Vagina (tissue), 2 donors: Measurements from ENCODE around the gene DLX2. TPM values are rescaled to one million over a fixed set of nuclear protein-coding genes. Genes with fewer than 3 reads are reported as not detected.

Experiments
- DNase-seq, 2 donors: peaks; one replicate each; pipeline ENCODE4 v3.0.0-alpha.2; 2017; ENCODE audit errors: extremely low spot score in 2 of 2
- H3K27ac ChIP-seq: fragments of 200-600 bp; sonication (generic); one replicate; pipeline ENCODE4 v1.5.1; 2019
- H3K27me3 ChIP-seq: fragments of 200-600 bp; sonication (generic); one replicate; pipeline ENCODE4 v1.5.1; 2019
- H3K36me3 ChIP-seq, 2 donors: fragments of 200-600 bp; sonication (generic); one replicate each; pipeline ENCODE4 v1.5.1; 2017 to 2019
- H3K4me1 ChIP-seq: fragments of 200-600 bp; sonication (generic); one replicate; pipeline ENCODE4 v1.5.1; 2019
- H3K4me3 ChIP-seq, 2 donors: fragments of 200-600 bp; sonication (generic); 1 replicate in 1 of 2; 2 replicates in 1 of 2; pipeline ENCODE4 v1.5.1; 2016 to 2019
- H3K9me3 ChIP-seq: fragments of 200-600 bp; sonication (generic); one replicate; pipeline ENCODE4 v1.5.1; 2019
- CTCF ChIP-seq, 3 experiments: fragments of 450-650 bp in 2 of 3; fragments of 200-600 bp in 1 of 3; sonication (generic) in 1 of 3; IDR thresholded peaks; one replicate each; pipeline ENCODE4 v1.5.1; 2017 to 2019; ENCODE audit warnings: antibody characterized with exemption in 3 of 3, mild to moderate bottlenecking in 2 of 3, moderate library complexity in 2 of 3
- POLR2A ChIP-seq, 2 donors: fragments of 450-650 bp; IDR thresholded peaks; one replicate each; pipeline ENCODE4 v1.6.1; 2017; ENCODE audit warnings: antibody characterized with exemption in 2 of 2, mild to moderate bottlenecking in 2 of 2, moderate library complexity in 2 of 2
- POLR2AphosphoS5 ChIP-seq, 2 donors: sonication (generic); formaldehyde crosslinking; IDR thresholded peaks; one replicate each; pipeline ENCODE4 v1.9.0; 2017; ENCODE audit warnings: antibody characterized with exemption in 2 of 2, mild to moderate bottlenecking in 2 of 2, low read depth in 1 of 2; ENCODE audit not compliant: insufficient read depth in 1 of 2
- intact Hi-C: fragments of 100-400 bp; cut with DNase I; formaldehyde crosslinking; loops from one replicate; pipeline ENCODE4 v1.15.1; 2023
- total RNA-seq: library from RNA; depleted of rRNA; stranded (reverse); fragments of >200 nt; gene quantifications from one replicate; pipeline ENCODE4 v1.2.3, GENCODE V29; 2016

Gene DLX2
- total RNA-seq, 1 donor from 2014 or later = not detected

- Histone ChIP-seq H3K27me3 (peaks cover 38% of the 10 kb centered on the region), H3K27ac (no peak overlapping the region), H3K4me1 (peaks cover 21% of the 10 kb centered on the region), H3K36me3 (no peaks in the 10 kb centered on the region), H3K4me3 (no peak overlapping the region), H3K9me3 (no peaks in the 10 kb centered on the region)
- TF ChIP-seq POLR2A (IDR thresholded peaks at IDR 0.05) = no peak
- no peak for TF ChIP-seq POLR2AphosphoS5 (IDR thresholded peaks at IDR 0.05; ENCODE audit: insufficient read depth in 1 of 2, low read depth in 1 of 2)
- no peak for TF ChIP-seq CTCF (IDR thresholded peaks at IDR 0.05)
- intact Hi-C loops = no loop called here
- no peak for DNase-seq
Observed at GRCh38 chr2:172079838-172080640, 22.7 kb downstream of the DLX2 start.

- no peak overlapping the region for H3K4me3 ChIP-seq
- H3K27me3 ChIP-seq = peaks cover 32% of the 10 kb centered on the region
- H3K27ac ChIP-seq = no peak overlapping the region
- TF ChIP-seq POLR2A (IDR thresholded peaks at IDR 0.05) = no peak
- no peak for TF ChIP-seq CTCF (IDR thresholded peaks at IDR 0.05)
- no peak for TF ChIP-seq POLR2AphosphoS5 (IDR thresholded peaks at IDR 0.05; ENCODE audit: insufficient read depth in 1 of 2, low read depth in 1 of 2)
- no peaks in the 10 kb centered on the region for H3K9me3 ChIP-seq
- peaks cover 15% of the 10 kb centered on the region for H3K4me1 ChIP-seq
- intact Hi-C loops = no loop called here
- H3K36me3 ChIP-seq = no peaks in the 10 kb centered on the region
- DNase-seq = no peak
Observed at GRCh38 chr2:172079416-172079815, 23.3 kb downstream of the DLX2 start.

GRCh38 chr2:172074254-172074653 lies 28.4 kb downstream of the DLX2 start:
- Histone ChIP-seq H3K27me3 (no peaks in the 10 kb centered on the region), H3K36me3 (no peaks in the 10 kb centered on the region), H3K4me1 (no peaks in the 10 kb centered on the region), H3K4me3 (no peak overlapping the region), H3K27ac (no peak overlapping the region), H3K9me3 (no peaks in the 10 kb centered on the region)
- no peak for DNase-seq
- intact Hi-C loops = no loop called here
- no peak for TF ChIP-seq POLR2AphosphoS5 (IDR thresholded peaks at IDR 0.05; ENCODE audit: insufficient read depth in 1 of 2, low read depth in 1 of 2)
- TF ChIP-seq POLR2A (IDR thresholded peaks at IDR 0.05) = no peak
- no peak for TF ChIP-seq CTCF (IDR thresholded peaks at IDR 0.05)

GRCh38 chr2:172073518-172073917 lies 29.2 kb downstream of the DLX2 start:
- no peaks in the 10 kb centered on the region for H3K4me1 ChIP-seq
- no peak overlapping the region for H3K4me3 ChIP-seq
- intact Hi-C loops = no loop called here
- H3K27ac ChIP-seq = no peak overlapping the region
- no peaks in the 10 kb centered on the region for H3K36me3 ChIP-seq
- TF ChIP-seq POLR2A (IDR thresholded peaks at IDR 0.05) = no peak
- no peak for TF ChIP-seq CTCF (IDR thresholded peaks at IDR 0.05)
- no peak for TF ChIP-seq POLR2AphosphoS5 (IDR thresholded peaks at IDR 0.05; ENCODE audit: insufficient read depth in 1 of 2, low read depth in 1 of 2)
- DNase-seq = no peak
- no peaks in the 10 kb centered on the region for H3K27me3 ChIP-seq
- H3K9me3 ChIP-seq = no peaks in the 10 kb centered on the region

GRCh38 chr2:172072706-172073105 lies 30.0 kb downstream of the DLX2 start:
- Histone ChIP-seq H3K36me3 (no peaks in the 10 kb centered on the region), H3K4me3 (no peak overlapping the region), H3K9me3 (no peaks in the 10 kb centered on the region), H3K27me3 (no peaks in the 10 kb centered on the region), H3K4me1 (no peaks in the 10 kb centered on the region), H3K27ac (no peak overlapping the region)
- intact Hi-C loops = no loop called here
- no peak for DNase-seq
- TF ChIP-seq POLR2A (IDR thresholded peaks at IDR 0.05) = no peak
- TF ChIP-seq POLR2AphosphoS5 (IDR thresholded peaks at IDR 0.05; ENCODE audit: insufficient read depth in 1 of 2, low read depth in 1 of 2) = no peak
- no peak for TF ChIP-seq CTCF (IDR thresholded peaks at IDR 0.05)
